HepG2 (cell line): ENCODE measurements around the gene IQCB1. TPM values are rescaled to one million over a fixed set of nuclear protein-coding genes. Genes with fewer than 3 reads are reported as not detected.
"Not testable (repeated sequence)": the region's sequence is repeated elsewhere in the genome, so short reads cannot be mapped to it uniquely, and the experiment has no call there.

Experiments used
- ATAC-seq: fragments of 200-7000 bp; cut with Tn5 transposase; 3 replicates; pipeline ENCODE4 v1.9.1; 2020; ENCODE audit warnings: mild to moderate bottlenecking, moderate library complexity
- BruUV-seq: library from RNA; stranded (reverse); fragments of 400-500 nt; replicated peaks from 2 replicates; lab custom pipeline; 2021; lab: Mats Ljungman, UMichigan
- CTCF ChIA-PET: fragments of 300-600 bp; formaldehyde crosslinking; extraction: SDS; loops from one replicate; lab custom pipeline; 2021; ENCODE audit warnings: low total read pairs, inconsistent platforms, low intra/inter-chr PET ratio; lab: Yijun Ruan, JAX
- POLR2A ChIA-PET: fragments of 350-600 bp; sonication (Branson Sonifier 250); formaldehyde crosslinking; loops from one replicate; lab custom pipeline; 2020; ENCODE audit warnings: antibody characterized with exemption, inconsistent platforms; lab: Yijun Ruan, JAX
- DNase-seq: peaks from one replicate; pipeline ENCODE4 v3.0.0-alpha.2; 2015; ENCODE audit warnings: low spot score
- FAIRE-seq: peaks from 3 replicates; lab custom pipeline; 2011; peaks lifted over from hg19 to GRCh38; lab: Jason Lieb, UNC
- H2AFZ ChIP-seq: one replicate; pipeline ENCODE4 v1.6.1; 2011; ENCODE audit warnings: low read length, inconsistent platforms
- H3K27ac ChIP-seq: fragments of 300-600 bp; 3 replicates; pipeline ENCODE4 v1.8.0; 2011; ENCODE audit warnings: mixed run types, mild to moderate bottlenecking, mixed read lengths, low read length, inconsistent platforms; ENCODE audit not compliant: insufficient read depth; ENCODE audit errors: extremely low read length
- H3K27me3 ChIP-seq, 2 experiments: fragments of 200-600 bp in 1 of 2; 2 replicates in 1 of 2; 3 replicates in 1 of 2; pipeline versions ENCODE4 v1.6.0 to v1.8.0; 2011; ENCODE audit warnings: low read length in 2 of 2, mild to moderate bottlenecking in 2 of 2, moderate library complexity in 2 of 2, inconsistent platforms in 1 of 2; ENCODE audit not compliant: insufficient read depth in 2 of 2, control insufficient read depth in 1 of 2
- H3K36me3 ChIP-seq, 2 experiments: fragments of 200-600 bp in 1 of 2; replicated peaks in 1 of 2; 2 replicates in 1 of 2; 3 replicates in 1 of 2; pipeline versions ENCODE4 v1.5.1 to v1.8.0; 2011; ENCODE audit warnings: low read length in 2 of 2, inconsistent platforms in 1 of 2; ENCODE audit not compliant: insufficient read depth in 2 of 2, control insufficient read depth in 1 of 2
- H3K4me1 ChIP-seq: 2 replicates; pipeline ENCODE4 v1.5.1; 2012; ENCODE audit warnings: low read length, inconsistent platforms; ENCODE audit not compliant: insufficient read depth
- H3K4me2 ChIP-seq: 2 replicates; pipeline ENCODE4 v1.6.0; 2011; ENCODE audit warnings: low read depth, low read length, inconsistent platforms
- H3K4me3 ChIP-seq, 3 experiments: fragments of 200-600 bp in 1 of 3; sonication (generic), shearing (Covaris generic) in 1 of 3; replicated peaks in 1 of 3; 2 replicates each; pipeline ENCODE4 v1.5.1; 2011 to 2016; ENCODE audit warnings: low read length in 3 of 3, inconsistent platforms in 2 of 3, low read depth in 2 of 3, mild to moderate bottlenecking in 2 of 3, control low read depth in 1 of 3, mixed read lengths in 1 of 3; ENCODE audit not compliant: insufficient read depth in 1 of 3
- H3K79me2 ChIP-seq: one replicate; pipeline ENCODE4 v1.6.1; 2011; ENCODE audit warnings: low read length, inconsistent platforms; ENCODE audit not compliant: insufficient read depth
- H3K9ac ChIP-seq: 2 replicates; pipeline ENCODE4 v1.6.0; 2011; ENCODE audit warnings: mild to moderate bottlenecking, low read depth, low read length, inconsistent platforms; ENCODE audit not compliant: insufficient read depth
- H3K9me3 ChIP-seq: 2 replicates; pipeline ENCODE4 v1.5.1; 2012; ENCODE audit warnings: mild to moderate bottlenecking, low read length
- H4K20me1 ChIP-seq: 2 replicates; pipeline ENCODE4 v1.6.0; 2011; ENCODE audit warnings: inconsistent platforms, mild to moderate bottlenecking, low read length, moderate library complexity; ENCODE audit not compliant: insufficient read depth
- CEBPB ChIP-seq: IDR thresholded peaks from 2 replicates; pipeline ENCODE4 v1.6.1; 2011; ENCODE audit warnings: low read depth, low read length, improper control_type of control experiment, borderline replicate concordance
- CEBPG ChIP-seq: IDR thresholded peaks from 2 replicates; pipeline ENCODE4 v1.6.1; 2016
- DPF2 ChIP-seq: sonication (generic); formaldehyde crosslinking; IDR thresholded peaks from 2 replicates; pipeline ENCODE4 v1.4.0; 2020; ENCODE audit warnings: mild to moderate bottlenecking, low read depth, missing genetic modification reagents, borderline replicate concordance
- WGBS: methylation state at CpG from one replicate; pipeline ENCODE4 v1.1.6; 2017; ENCODE audit warnings: low lambda C conversion rate; 5-methylcytosine and 5-hydroxymethylcytosine counted together
- in situ Hi-C: cut with HindIII; loops from 2 replicates; pipeline ENCODE4 v1.10.0; 2017; ENCODE audit warnings: low pct_unique_long_range_greater_than_20kb; ENCODE audit not compliant: extremely low pct_ligation_motif_present
- intact Hi-C: fragments of 100-400 bp; cut with micrococcal nuclease; formaldehyde crosslinking; loops from one replicate; pipeline ENCODE4 v1.10.0; 2022; ENCODE audit not compliant: unreplicated experiment
- polyA plus RNA-seq, 8 experiments: library from polyadenylated mRNA; depleted of rRNA in 3 of 8; stranded (reverse) in 7 of 8; unstranded in 1 of 8; fragments of >200 nt; fragmentation: Illumina TruSeq in 4 of 8; extraction: Trizol in 4 of 8; gene quantifications; 2 replicates each; pipeline versions ENCODE4 v1.2.1 to v1.2.3, GENCODE V29; 2011 to 2016; ENCODE audit warnings: low read depth in 4 of 8, missing spikeins in 1 of 8, mixed read lengths in 1 of 8; ENCODE audit not compliant: insufficient read depth in 1 of 8
- total RNA-seq, 5 experiments: library from RNA; depleted of rRNA; stranded (reverse); fragments of >200 nt; fragmentation: Illumina TruSeq; extraction: Trizol; gene quantifications; 2 replicates each; pipeline ENCODE4 v1.2.3, GENCODE V29; 2016; ENCODE audit warnings: low read depth in 1 of 5
- TF ChIP-seq, protein P1 (sequence below): sonication (generic); formaldehyde crosslinking; IDR thresholded peaks from 2 replicates; pipeline ENCODE4 v1.4.0; 2020; ENCODE audit warnings: missing genetic modification reagents, mild to moderate bottlenecking, borderline replicate concordance

IQCB1 gene
- total and polyA plus RNA-seq, 2 of the 13 experiments (the other 11 are each of a cell fraction or from before 2014, with no cell fraction given): 18.0 to 41.4 TPM

DNA sequence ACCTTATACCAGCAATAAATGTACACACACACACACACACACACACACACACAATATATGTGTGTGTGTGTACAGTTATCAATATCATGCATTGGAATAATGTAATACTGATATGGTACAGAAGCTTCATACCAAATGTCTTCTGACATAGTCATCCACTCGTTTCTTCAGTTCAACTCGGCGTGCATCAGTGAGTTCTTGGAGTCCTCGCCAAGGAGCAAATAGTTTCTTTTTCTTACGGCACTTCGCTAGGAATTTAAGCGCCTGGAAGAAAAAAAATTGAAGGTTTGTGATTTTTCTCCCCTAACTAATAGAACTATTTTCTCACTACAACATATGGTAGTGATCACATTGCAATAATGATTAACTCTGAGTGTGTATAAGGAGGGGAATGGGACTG is 53.2 kb downstream of the IQCB1 start (continued):
- TF ChIP-seq, protein P1, sequence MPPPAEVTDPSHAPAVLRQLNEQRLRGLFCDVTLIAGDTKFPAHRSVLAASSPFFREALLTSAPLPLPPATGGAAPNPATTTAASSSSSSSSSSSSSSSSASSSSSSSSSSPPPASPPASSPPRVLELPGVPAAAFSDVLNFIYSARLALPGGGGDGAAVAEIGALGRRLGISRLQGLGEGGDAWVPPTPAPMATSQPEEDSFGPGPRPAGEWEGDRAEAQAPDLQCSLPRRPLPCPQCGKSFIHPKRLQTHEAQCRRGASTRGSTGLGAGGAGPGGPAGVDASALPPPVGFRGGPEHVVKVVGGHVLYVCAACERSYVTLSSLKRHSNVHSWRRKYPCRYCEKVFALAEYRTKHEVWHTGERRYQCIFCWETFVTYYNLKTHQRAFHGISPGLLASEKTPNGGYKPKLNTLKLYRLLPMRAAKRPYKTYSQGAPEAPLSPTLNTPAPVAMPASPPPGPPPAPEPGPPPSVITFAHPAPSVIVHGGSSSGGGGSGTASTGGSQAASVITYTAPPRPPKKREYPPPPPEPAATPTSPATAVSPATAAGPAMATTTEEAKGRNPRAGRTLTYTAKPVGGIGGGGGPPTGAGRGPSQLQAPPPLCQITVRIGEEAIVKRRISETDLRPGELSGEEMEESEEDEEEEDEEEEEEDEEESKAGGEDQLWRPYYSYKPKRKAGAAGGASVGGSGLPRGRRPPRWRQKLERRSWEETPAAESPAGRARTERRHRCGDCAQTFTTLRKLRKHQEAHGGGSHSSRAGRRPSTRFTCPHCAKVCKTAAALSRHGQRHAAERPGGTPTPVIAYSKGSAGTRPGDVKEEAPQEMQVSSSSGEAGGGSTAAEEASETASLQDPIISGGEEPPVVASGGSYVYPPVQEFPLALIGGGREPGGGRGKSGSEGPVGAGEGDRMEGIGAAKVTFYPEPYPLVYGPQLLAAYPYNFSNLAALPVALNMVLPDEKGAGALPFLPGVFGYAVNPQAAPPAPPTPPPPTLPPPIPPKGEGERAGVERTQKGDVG (CRISPR knock-in tag): no peak

DNA sequence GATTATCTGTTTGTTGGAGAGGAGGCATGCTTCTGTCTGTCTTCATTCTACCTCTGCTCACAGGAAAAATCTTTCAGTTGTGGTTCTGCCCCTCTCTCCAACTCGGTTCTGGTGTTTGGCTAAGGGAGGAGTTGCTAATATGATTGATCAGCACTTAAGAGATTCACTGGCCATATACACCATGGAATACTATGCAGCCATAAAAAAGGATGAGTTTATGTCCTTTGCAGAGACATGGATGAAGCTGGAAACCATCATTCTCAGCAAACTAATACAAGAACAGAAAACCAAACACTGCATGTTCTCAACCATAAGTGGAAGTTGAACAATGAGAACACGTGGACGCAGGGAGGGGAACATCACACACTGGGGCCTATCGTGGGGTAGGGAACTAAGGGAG is 59.8 kb downstream of the IQCB1 start:
- H3K4me3 ChIP-seq, ATAC-seq, CTCF ChIA-PET, in situ Hi-C loops, H4K20me1 ChIP-seq, H2AFZ ChIP-seq, FAIRE-seq, H3K4me2 ChIP-seq, H3K4me1 ChIP-seq, H3K79me2 ChIP-seq, POLR2A ChIA-PET, H3K9me3 ChIP-seq, DNase-seq, H3K9ac ChIP-seq, H3K27ac ChIP-seq, BruUV-seq, intact Hi-C loops, H3K27me3 ChIP-seq: not testable (repeated sequence)
- H3K36me3 ChIP-seq: peaks cover 4 to 36% of the 10 kb centered on the region in 2 experiments; a peak in 4 of 5 replicates
- WGBS: 91% methylated on average over 4 of the region's 4 CpGs

DNA sequence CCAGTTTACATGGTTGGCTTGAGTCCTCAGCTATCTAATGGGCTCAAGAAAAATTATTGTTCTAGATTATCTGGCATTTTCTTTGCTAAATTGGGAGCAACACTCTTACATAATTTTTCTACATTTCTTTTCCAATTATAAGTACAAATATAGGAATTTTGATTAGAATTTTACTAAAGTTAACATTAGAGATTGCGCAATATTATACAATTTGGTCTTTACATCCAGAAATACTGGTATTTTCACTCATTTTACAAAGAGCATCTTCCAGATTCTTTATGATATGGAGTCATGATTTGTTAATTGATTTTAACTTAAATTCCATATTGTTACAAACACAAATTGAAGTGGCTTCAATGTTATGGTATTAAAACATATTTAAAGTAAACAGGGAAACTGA is 65.6 kb downstream of the IQCB1 start:
- Histone ChIP-seq H2AFZ (no peak overlapping the region), H4K20me1 (no peaks in the 10 kb centered on the region), H3K4me3 (no peak overlapping the region), H3K36me3 (peaks cover 2 to 12% of the 10 kb centered on the region in 2 experiments; a peak in 4 of 5 replicates), H3K9ac (no peak overlapping the region), H3K9me3 (no peaks in the 10 kb centered on the region), H3K79me2 (no peaks in the 10 kb centered on the region), H3K27me3 (no peaks in the 10 kb centered on the region), H3K27ac (no peak overlapping the region), H3K4me2 (no peak overlapping the region), H3K4me1 (no peaks in the 10 kb centered on the region)
- ATAC-seq: no peak
- DNase-seq: no peak
- FAIRE-seq: no peak
- no TSS peak for BruUV-seq
- ChIA-PET CTCF (no interaction called here), POLR2A (no interaction called here)
- 95% methylated on average over 1 of the region's 1 CpG for WGBS
- in situ Hi-C loops (no loop called here), intact Hi-C loops (no loop called here)
- TF ChIP-seq CEBPB (peak; percentile 89), CEBPG (CRISPR knock-in tag) (peak; percentile 55), DPF2 (no peak)
